HCEC 1CT (cell line): Measurements from ENCODE around the gene DLG2.
"Not testable (repeated sequence)": the region's sequence is repeated elsewhere in the genome, so short reads cannot be mapped to it uniquely, and the experiment has no call there.

Source experiments
- DNase-seq: peaks from one replicate; pipeline ENCODE4 v3.0.0-alpha.2; 2017

DLG2 gene

DNA sequence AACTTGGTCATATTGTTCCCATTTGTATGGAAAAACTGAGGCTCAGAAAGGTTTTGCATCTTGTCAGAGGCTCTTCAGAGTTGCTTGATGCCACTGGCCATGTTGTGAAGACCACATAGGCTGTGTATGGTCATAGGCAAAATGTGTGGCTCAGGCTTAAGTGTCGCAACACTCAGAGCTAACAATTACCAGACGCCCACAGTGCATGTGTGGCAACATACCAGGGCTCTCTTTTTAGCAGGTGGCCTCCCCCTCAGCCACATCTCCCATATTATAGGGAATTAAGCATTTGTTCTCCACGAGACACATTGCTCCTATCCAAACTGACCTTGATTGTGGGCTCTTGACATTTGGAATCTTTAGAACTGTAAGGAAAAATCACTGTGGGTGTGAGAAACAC is 802.5 kb downstream of the DLG2 start:
- DNase-seq = no peak

DNA sequence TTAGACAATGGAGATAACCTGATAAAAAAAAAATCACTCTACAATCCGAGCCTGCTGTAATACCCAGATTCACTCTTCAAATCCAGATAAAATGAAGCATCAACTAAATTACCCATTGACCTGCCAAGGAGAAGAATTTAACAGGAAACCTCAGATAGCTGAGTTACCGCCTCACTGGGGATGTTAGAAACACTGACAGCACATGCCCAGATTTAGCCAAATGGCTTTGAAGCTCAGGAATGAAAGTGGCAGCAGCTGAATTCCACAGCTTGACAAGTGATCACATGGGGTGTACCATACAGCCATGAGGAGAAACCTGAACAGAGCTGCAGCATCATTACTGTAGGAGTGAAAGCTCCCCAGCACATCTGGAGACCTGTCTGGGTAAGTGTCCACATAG is 807.6 kb downstream of the DLG2 start:
- DNase-seq = no peak

DNA sequence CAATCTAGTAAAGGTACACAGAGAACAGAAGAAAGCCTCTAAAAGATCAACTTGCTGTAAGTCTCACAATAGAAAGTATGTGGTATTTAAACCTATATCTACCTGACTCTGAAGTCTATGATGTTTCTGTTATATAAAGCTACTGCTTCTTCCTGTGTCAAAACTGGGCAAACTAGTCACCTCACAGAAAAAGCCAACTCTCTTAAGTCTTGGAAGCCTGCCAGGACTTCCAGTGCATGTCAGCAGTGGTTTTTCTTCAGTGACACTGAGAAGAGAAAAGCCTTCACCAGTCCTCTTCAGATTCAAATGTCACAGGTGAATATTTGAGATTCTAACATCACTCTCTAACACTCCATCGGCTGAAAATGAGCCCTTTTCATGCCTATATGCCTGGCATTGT is 808.0 kb downstream of the DLG2 start:
- no peak for DNase-seq

DNA sequence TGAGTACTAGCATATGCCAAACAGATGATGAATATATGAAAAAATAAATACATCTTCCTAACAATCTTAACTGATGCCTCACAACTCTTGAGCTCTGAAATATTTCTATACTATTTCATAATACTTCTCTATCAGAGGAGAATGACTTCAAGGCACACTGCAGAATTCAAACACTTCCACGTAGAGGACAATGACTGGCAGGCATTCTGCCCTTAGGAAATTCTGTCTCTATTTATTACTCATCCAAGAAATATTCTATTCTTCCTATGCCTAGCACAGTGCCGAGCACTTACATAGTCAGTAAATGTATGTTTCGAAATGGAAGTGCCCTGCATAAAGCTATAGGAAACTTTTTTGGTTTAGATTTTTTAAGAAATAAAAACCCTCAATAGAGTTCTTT is 809.1 kb downstream of the DLG2 start:
- DNase-seq = peak; percentile 73

DNA sequence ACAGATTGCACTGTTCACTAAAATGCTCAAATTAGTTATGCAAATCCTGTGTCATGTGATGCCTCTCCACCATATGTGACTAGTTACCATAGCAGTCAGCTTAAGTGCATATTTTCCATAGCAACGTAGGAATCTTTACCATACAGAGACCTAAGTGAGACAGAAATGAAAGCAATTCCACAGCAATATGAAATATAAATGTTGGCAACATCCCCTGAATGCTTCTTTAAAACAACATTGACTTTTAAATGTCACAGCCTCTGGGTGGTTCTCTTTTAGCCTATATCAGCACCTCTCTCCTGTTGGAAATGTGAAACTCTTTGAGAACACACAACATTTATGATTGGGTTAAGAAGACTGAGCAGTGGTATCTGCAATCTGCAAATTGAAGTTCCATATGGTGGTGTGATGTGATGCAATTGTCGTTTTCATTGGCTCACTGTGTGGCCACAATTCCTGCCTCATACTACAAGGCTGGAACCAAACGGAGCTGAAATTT is 814.6 kb downstream of the DLG2 start:
- no peak for DNase-seq

DNA sequence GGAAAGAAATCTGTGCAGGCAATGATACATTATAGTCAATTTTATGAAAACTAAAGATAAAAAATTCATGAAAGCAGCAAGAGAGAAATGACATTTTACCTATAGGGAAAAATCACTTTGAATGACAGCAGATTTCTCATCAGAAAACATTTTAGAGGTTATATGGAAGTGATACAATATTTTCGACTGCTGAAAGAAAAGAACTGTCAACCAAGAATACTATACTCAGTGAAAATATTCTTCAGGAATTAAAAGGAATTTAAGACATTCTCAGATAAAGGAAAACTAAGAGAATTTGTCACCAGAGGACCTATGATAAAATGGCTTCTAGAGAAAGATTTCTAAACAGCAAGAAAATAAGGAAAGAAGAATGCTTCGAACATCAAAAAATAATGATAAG is 820.8 kb downstream of the DLG2 start:
- no peak for DNase-seq

DNA sequence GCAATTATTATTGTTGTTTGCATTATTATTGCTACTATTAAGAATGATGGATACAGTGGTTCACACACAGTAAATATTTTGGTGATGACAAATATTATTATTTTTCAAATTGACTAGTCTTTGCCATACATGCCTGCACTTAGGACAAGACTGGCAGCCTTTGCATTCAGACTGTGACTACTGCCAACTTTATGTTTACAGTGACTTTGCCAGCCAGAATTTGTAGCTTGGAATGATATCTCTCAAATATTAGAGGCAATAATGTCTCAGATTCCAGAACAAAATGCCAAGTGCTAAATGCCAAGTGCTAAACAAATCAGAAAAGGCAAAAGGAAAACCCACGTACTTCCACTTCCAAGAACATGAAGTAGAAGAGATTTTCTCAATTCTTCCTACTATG is 823.1 kb downstream of the DLG2 start:
- DNase-seq = no peak

DNA sequence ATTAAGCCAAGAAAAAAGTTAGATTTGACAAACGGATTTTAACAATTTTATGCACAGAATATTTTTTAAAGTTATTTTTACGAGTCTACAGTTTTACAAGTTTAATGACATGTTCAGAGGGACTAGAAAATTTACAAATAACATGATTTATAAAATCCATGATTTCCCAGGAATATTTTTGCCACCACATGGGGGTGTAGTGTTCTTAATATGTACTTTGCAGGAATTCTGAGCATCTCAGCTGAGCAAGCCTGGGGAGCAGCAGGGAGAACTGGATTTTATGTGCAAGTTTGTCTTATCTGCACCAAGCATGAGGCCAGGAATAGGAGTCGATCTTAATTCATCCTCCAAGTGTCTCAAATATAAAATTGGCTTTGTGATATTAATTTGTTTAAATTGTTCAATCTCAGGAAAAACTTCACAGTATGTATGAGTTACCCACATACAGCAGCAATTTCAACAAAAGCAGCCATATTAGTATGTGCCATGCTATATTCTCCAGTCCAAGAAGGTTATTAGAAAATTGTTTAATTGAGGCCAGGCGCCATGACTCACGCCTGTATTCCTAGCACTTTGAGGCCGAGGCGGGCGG is 826.3 kb downstream of the DLG2 start:
- peak; percentile 57 for DNase-seq

DNA sequence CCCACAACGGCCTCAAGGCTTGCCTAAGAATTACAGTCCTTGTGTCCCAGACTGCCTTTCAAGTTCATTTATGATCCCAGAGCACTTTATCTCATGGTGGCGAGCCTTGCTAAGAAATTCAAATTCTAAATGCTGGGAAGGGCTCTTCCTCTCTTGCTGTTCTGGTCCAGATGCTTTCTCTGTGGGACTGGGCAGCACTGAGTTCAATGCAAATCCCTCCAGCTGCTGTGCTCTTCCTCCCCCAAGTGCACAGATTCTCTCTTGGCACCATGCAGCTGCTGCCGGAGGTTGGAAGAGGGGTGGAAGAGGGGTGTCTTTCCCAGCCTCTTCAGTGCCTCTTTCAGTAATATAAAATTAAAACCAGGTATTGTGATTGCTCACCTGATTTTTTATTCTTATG is 828.0 kb downstream of the DLG2 start:
- no peak for DNase-seq

DNA sequence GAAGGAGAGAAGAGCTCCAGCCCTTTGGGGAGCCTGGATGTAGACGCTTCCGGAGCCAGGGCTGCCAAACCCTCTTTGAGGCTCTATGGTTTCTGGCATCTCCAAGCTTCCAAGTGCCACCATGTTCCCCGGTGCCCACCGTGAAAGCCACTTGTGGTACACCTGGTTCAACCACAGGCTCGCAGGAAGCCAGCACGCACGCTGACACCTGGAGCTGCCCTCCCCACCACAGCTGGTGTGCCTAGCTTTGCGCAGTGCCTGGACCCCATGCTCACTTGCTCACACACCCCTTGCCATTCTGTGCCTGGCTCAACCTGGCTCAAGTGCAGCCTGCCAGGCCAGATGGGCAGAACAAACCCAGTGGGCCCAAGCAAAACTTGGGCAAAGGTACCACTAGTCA is 831.4 kb downstream of the DLG2 start:
- no peak for DNase-seq

DNA sequence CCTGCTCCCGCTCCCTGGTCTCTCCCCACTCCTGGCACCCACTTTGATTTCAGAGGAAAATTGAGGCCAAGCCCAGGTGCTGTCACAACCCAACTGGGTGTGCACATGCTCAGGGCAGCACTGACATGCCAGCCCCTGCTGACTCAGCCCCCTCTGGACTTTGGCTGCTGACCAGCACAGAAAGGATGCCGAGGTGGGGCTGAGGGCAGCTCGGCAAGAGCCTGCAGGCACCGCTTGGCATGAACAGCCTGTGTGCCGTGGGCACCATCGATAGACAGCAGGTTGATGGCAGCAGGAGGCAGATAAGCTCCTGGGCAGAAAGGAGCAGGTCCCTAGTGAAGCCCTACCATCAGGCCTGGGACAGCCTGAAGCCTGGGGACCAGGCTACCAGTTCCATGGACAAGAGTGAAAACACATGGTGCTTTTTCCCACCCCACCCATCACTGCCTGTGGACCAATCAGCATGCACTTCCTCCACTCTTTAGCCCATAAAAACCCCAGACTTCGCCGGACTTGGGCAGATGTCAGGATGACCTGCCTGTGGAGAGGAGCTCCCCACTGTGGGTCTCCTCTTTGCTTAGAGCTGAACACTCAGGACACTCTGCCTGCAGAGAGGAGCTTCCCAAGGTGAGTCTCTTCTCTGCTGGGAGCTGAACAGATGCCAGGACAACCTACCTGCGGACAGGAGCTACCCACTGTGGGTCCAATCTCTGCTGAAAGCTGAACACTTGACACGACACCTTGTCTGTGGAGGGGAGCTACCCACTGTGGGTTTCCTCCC is 832.3 kb downstream of the DLG2 start:
- no peak for DNase-seq

DNA sequence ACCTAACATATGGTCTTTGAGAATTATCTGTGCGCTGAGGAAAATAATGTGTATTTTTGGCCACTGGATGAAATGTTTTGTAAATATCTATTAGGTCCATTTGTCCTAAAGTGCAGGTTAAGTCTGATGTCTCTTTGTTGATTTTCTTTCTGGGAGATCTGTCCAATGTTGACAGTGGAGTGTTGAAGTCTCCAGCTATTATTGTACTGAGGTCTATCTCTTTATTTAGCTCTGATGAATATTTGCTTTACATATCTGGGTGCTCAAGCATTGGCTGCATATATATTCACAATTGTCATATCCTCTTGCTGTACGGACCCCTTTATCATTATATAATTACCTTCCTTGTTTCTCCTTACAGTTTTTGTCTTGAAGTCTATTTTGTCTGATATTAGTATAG is 833.8 kb downstream of the DLG2 start:
- DNase-seq = no peak

DNA sequence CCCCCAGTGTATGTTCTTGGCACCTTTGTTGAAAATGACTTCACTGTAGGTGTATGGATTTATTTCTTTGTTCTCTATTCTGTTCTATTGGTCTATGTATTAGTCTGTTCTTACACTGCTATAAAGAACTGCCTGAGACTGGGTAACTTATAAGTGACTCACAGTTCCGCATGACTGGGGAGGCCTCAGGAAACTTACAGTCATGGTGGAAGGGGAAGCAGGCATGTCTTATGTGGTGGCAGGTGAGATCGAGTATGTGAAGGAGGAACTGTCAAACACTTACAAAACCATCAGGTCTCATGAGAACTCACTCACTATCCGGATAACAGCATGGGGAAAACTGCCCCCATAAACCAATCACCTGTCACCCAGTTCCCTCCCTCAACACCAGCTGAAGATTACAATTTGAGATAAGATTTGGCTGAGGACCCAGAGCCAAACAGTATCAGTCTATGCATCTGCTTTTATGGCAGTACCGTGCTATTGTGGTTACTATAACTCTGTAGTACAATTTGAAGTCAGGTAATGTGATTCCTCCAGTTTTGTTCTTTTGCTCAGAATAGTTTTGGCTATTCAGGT is 836.2 kb downstream of the DLG2 start:
- no peak for DNase-seq

DNA sequence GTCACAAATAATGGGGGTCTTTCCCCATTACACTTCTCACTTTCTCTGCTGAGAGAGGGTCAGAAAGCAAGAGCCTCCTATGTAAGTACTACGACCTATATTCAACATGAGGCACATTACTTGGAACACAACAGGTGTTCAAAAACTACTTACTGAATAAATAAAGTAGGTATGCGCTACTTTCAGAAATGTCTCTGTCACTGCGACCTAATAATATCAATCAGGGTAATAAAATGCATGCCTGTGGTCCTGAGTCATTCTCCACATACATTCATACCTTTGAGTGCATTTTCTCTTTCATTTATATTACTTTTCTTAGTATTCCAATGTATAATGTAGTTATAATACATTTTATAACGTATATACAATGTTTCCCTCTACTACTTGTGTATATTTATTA is 838.9 kb downstream of the DLG2 start:
- DNase-seq = peak; percentile 10

DNA sequence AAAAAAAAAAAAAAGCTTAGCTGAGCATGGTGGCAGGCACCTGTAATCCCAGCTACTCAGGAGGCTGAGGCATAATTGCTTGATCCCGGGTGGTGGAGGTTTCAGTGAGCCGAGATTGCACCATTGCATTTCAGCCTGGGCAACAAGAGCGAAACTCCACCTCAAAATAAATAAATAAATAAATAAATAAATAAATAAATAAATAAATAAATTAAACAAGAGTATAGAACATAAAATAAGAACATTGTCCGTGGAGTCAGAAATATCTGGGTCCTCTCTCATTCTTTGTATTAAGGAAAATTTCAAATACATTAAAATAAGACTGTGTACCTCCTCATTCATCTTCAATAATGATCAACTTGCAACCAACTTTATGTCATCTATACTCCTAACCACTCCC is 843.0 kb downstream of the DLG2 start:
- DNase-seq = not testable (repeated sequence)

DNA sequence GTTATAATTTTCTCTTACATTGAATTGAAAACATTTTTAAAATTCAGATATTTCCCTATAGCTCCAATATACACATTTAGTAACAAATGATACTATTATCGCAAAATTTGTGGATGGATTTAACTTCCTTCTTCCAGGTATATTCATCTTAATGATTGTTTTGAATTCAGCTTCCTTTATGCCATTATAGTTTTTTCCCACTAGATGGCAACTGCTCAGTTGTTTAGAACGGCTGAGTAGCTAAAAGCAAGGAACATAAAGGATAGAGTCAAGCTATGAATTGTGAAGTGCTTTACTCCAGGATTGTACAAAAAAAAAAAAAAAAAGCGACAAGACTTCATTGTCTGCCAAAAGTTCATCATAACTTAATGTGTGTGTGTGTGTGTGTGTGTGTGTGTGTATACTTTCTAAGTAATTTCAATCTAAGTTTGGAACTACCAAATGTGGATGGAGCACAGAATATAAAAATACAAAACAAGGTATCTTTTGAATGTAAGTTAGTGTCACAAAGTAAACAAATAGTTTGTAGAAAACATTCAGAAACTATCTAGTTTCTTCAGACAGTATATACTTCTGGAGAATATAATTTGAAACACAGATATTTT is 846.4 kb downstream of the DLG2 start:
- peak; percentile 49 for DNase-seq

DNA sequence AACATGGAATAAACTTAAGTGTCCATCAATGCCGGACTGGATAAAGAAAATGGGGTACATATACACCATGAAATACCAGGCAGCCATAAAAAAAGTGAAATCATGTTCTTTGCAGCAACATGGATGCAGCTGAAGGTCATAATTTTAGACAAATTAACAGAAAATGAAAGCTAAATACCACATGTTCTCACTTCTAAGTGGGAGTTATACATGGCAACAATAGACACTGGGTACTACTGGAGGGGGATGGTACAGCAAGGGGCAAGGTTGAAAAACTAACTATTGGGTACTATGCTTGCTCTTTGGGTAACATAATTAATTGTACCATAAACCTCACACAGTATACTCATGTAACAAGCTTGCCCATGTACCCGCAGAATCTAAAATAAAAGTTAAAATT is 851.6 kb downstream of the DLG2 start:
- DNase-seq = no peak

DNA sequence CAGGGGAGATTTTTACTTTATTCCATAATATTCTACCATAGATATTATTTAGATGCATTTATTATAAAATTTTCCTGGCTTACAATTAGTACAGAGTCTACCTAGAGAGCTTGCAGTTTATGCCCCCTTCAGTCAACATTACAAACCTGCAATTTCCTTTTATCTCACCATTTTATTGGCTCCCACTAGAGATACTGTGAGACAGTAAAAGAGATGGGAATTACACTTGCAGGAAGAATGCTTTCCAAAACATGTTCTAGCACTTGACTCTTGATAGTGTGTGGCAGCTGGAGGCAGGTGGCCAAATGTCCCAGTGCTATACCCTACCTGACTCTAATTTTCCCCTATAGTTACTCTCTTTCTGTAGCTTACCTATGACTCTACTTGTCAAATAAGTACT is 863.2 kb downstream of the DLG2 start:
- DNase-seq = no peak

DNA sequence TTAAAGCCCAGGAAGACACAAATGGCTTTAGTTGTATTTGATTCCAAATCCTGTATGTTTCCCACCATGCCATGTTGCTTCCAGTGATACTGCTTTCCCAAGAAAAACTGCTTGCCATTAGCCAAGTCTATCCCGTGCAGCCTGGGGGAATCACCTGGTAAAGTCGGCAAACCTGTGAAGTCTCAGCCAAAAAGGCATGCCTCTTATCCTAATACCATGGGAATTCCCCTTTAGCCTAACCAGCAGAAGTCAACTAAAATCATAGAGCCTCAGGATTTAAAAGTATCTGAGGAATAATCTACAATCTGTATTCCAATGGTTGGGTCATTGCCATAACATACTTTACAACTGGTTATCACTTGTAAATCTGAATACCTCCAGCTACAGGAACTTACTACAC is 869.4 kb downstream of the DLG2 start:
- no peak for DNase-seq

DNA sequence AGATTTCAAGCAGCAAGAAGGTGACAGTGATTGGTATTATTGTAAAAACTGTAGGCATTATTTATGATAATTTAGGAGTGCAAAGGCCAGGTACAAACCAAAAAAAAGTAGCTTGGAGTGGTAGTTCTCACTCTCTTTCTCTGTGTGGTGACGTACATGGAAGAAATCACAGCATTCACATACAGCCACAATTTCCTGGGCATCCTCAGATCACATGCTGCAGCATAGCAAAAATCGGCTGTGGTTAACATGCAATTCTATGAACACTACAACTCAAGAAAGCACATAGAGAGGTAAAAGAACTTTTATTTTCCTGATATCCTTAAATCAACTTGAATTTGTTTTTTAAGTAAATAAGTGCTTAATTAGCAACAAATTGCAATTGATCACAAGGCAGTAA is 875.8 kb downstream of the DLG2 start:
- no peak for DNase-seq

DNA sequence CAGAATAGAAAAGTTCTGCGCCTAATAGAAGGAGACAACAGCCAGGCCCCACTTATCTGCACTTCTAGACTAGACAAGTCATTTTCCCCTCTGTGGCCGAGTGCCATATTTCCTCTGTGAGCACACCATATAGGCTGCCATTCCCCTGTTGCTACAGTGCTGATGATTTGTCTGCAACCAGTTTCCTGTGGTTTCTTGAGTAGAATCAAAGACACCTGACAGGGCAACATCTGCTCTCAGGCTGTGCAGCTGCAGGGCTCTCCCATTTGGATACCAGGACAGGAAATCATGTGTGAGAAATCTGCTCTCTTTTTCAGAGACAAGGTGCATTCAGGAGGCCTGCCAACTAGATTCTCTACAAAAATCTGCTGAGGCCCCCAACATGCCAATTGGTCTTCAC is 879.3 kb downstream of the DLG2 start:
- DNase-seq = no peak

DNA sequence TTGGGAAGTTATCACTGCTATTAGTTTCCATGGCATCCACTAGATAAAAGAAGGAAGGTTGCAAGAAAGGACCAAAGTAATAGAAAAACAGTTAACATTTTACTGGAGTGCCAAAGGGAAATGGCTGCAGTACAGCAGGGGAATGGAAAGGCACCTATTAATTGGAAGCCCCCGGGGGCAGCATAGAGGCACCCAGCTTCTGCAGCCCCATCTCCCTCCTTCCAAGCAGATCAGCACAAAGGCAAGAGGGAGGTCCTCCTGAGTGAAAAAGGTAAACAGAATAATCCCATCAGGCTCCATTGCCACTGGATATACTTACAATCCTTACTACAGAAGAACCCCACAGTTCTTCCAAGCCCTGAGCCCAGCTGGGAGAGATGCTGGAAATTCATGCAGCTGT is 887.1 kb downstream of the DLG2 start:
- no peak for DNase-seq

DNA sequence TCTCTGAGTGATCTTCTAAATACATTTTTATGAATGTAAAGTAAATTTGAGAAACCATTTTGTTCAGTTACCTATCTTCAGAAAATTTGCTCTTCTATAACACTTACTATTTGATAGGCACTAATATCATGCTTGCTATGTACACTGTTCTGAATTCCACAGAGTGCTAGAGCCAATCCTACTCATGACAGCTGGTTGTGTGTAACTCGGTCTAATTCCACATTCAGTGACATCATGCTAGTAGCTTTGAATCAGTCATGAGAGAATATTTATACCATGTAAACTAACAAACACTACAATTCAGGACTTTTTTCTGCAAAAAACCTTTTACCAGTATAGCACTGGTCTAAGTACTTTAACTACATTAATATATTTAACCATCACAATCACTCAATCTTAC is 902.9 kb downstream of the DLG2 start:
- no peak for DNase-seq

DNA sequence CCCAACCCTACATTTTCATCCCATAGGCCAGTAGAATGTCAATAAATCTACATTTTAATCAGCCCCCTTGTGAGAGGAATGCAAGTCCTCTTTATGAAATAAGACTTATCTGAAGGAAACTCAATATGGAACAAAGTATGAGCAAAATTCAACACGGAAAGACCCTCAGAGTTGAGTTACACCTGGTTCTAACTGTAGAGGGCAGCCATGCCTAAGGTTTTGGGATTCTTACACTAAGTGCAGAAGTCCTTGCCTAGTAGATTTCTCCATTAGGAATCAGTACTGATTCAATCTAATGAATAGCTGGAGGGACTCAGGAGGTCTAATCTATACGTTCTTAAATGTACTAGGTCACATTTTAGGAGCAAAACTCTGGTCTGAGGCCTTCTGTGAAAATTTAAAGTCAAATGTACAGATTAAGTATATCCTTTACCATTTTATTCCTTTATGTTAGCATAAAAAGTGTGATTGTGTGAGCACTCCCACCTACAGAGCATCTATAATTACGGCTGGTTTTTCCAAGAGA is 904.5 kb downstream of the DLG2 start:
- DNase-seq = no peak
